DND-41 (cell line): ENCODE measurements around the gene CEMIP.

Experiments
- EZH2 ChIP-seq: IDR thresholded peaks from 3 replicates; pipeline ENCODE4 v1.6.1; 2012; ENCODE audit warnings: borderline replicate concordance, low read depth, mild to moderate bottlenecking, moderate library complexity, low read length, inconsistent platforms; ENCODE audit not compliant: severe bottlenecking
- TF ChIP-seq, protein P1 (sequence below): IDR thresholded peaks from 2 replicates; pipeline ENCODE4 v1.5.1; 2012; ENCODE audit warnings: borderline replicate concordance, low read length, moderate library complexity, mild to moderate bottlenecking; ENCODE audit not compliant: poor library complexity, severe bottlenecking; ENCODE audit errors: extremely low read depth

- TF ChIP-seq, protein P1, sequence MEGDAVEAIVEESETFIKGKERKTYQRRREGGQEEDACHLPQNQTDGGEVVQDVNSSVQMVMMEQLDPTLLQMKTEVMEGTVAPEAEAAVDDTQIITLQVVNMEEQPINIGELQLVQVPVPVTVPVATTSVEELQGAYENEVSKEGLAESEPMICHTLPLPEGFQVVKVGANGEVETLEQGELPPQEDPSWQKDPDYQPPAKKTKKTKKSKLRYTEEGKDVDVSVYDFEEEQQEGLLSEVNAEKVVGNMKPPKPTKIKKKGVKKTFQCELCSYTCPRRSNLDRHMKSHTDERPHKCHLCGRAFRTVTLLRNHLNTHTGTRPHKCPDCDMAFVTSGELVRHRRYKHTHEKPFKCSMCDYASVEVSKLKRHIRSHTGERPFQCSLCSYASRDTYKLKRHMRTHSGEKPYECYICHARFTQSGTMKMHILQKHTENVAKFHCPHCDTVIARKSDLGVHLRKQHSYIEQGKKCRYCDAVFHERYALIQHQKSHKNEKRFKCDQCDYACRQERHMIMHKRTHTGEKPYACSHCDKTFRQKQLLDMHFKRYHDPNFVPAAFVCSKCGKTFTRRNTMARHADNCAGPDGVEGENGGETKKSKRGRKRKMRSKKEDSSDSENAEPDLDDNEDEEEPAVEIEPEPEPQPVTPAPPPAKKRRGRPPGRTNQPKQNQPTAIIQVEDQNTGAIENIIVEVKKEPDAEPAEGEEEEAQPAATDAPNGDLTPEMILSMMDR = no peak
- TF ChIP-seq EZH2 = no peak
These were observed 40.9 kb downstream of the CEMIP start for GRCh38 chr15:80820092-80820491.
